Natural killer cell (primary cell): Measurements from ENCODE around the gene RGP1. TPM values are rescaled to one million over a fixed set of nuclear protein-coding genes. Genes with fewer than 3 reads are reported as not detected.
A peak's percentile ranks its signal among the peaks of the same experiment; 100 is the strongest.

Experiments
- ATAC-seq, 3 donors: fragments of 150-1000 bp in 2 of 3; fragments of 200-7000 bp in 1 of 3; cut with Tn5 transposase; 1 replicate in 1 of 3; 2 replicates in 2 of 3; pipeline ENCODE4 v1.10.0; 2021; ENCODE audit warnings: mild to moderate bottlenecking in 2 of 3, moderate library complexity in 2 of 3
- DNase-seq, 2 donors: peaks; one replicate each; pipeline versions ENCODE4 v3.0.0 to v3.0.0-alpha.2; 2013 to 2021; ENCODE audit warnings: mixed read lengths in 1 of 2
- H3K27ac ChIP-seq: one replicate; pipeline ENCODE4 v1.5.1; 2013; ENCODE audit warnings: mild to moderate bottlenecking, low read length
- H3K27me3 ChIP-seq: one replicate; pipeline ENCODE4 v1.6.1; 2013; ENCODE audit warnings: low read length; ENCODE audit not compliant: control insufficient read depth, insufficient read depth
- H3K36me3 ChIP-seq: one replicate; pipeline ENCODE4 v1.6.1; 2013; ENCODE audit warnings: low read length; ENCODE audit not compliant: control insufficient read depth, insufficient read depth
- H3K4me1 ChIP-seq: one replicate; pipeline ENCODE4 v1.6.1; 2013; ENCODE audit warnings: low read length; ENCODE audit not compliant: control insufficient read depth, insufficient read depth
- H3K4me3 ChIP-seq: one replicate; pipeline ENCODE4 v1.5.1; 2013; ENCODE audit warnings: low read length
- H3K9me3 ChIP-seq: one replicate; pipeline ENCODE4 v1.6.1; 2013; ENCODE audit warnings: low read length; ENCODE audit not compliant: control insufficient read depth, insufficient read depth
- H3K27ac Mint-ChIP-seq, 2 donors: one replicate each; pipeline ENCODE4 v1.8.0; 2022; ENCODE audit warnings: mild to moderate bottlenecking in 2 of 2, mixed read lengths in 2 of 2, moderate library complexity in 1 of 2
- H3K27me3 Mint-ChIP-seq, 2 donors: one replicate each; pipeline ENCODE4 v1.8.0; 2022; ENCODE audit warnings: low read depth in 2 of 2, mixed read lengths in 2 of 2
- H3K36me3 Mint-ChIP-seq: one replicate; pipeline ENCODE4 v1.8.0; 2022; ENCODE audit warnings: mixed read lengths
- H3K4me1 Mint-ChIP-seq, 2 donors: one replicate each; pipeline ENCODE4 v1.8.0; 2022; ENCODE audit warnings: mixed read lengths in 2 of 2
- H3K4me3 Mint-ChIP-seq: one replicate; pipeline ENCODE4 v1.8.0; 2022; ENCODE audit warnings: mild to moderate bottlenecking, moderate library complexity, mixed read lengths
- H3K9me3 Mint-ChIP-seq, 2 donors: one replicate each; pipeline ENCODE4 v1.8.0; 2022; ENCODE audit warnings: mixed read lengths in 2 of 2
- CTCF ChIP-seq: fragments of 200-600 bp; IDR thresholded peaks from one replicate; pipeline ENCODE4 v1.8.0; 2022; ENCODE audit warnings: antibody characterized with exemption
- WGBS: methylation state at CpG from one replicate; pipeline ENCODE4 v1.1.7; 2013; ENCODE audit warnings: missing lambda C conversion rate; ENCODE audit not compliant: insufficient coverage; 5-methylcytosine and 5-hydroxymethylcytosine counted together
- intact Hi-C: fragments of 100-400 bp; cut with micrococcal nuclease; formaldehyde crosslinking; loops from one replicate; pipeline ENCODE4 v1.14.2; 2022
- total RNA-seq, 4 donors: library from RNA; stranded (reverse); fragments of 120-200 nt in 1 of 4; gene quantifications; one replicate each; pipeline versions ENCODE4 v1.2.3 to v1.2.4, GENCODE V29; 2013 to 2022

Gene RGP1
- total RNA-seq, 3 donors from 2014 or later (not counting 1 experiment from before 2014, with no cell fraction given): 22.3 to 26.4 (median 23.3) TPM

GRCh38 chr9:35716230-35716629 is 32.9 kb upstream of the RGP1 start:
- no peaks in the 10 kb centered on the region for H3K9me3 ChIP-seq
- DNase-seq (no peak), ATAC-seq (no peak)
- Mint-ChIP-seq H3K27me3 (no peaks in the 10 kb centered on the region), H3K36me3 (peaks cover 17% of the 10 kb centered on the region), H3K4me3 (no peak overlapping the region), H3K9me3 (no peaks in the 10 kb centered on the region), H3K4me1 (peaks cover 0 to 22% of the 10 kb centered on the region in 2 donors), H3K27ac (peak overlapping the region; percentile 50 to 70)
- WGBS: 87% methylated on average over 4 of the region's 4 CpGs
- intact Hi-C loops: no loop called here
- peaks cover 3% of the 10 kb centered on the region for H3K4me1 ChIP-seq
- H3K27ac ChIP-seq: no peak overlapping the region
- H3K27me3 ChIP-seq: no peaks in the 10 kb centered on the region
- H3K4me3 ChIP-seq: no peak overlapping the region
- peaks cover 97% of the 10 kb centered on the region for H3K36me3 ChIP-seq
- no peak for TF ChIP-seq CTCF

- peaks cover 3% of the 10 kb centered on the region for H3K4me1 ChIP-seq
- no peak overlapping the region for H3K4me3 ChIP-seq
- H3K27ac Mint-ChIP-seq: peak overlapping the region; percentile 50 to 70
- DNase-seq (no peak), ATAC-seq (no peak)
- peaks cover 4 to 32% of the 10 kb centered on the region in 2 donors for H3K4me1 Mint-ChIP-seq
- TF ChIP-seq CTCF: no peak
- H3K9me3 ChIP-seq: no peaks in the 10 kb centered on the region
- no peaks in the 10 kb centered on the region for H3K9me3 Mint-ChIP-seq
- intact Hi-C loops: no loop called here
- WGBS: 97% methylated on average over 14 of the region's 14 CpGs
- peaks cover 28% of the 10 kb centered on the region for H3K36me3 Mint-ChIP-seq
- no peak overlapping the region for H3K27ac ChIP-seq
- no peaks in the 10 kb centered on the region for H3K27me3 ChIP-seq
- no peak overlapping the region for H3K4me3 Mint-ChIP-seq
- H3K36me3 ChIP-seq: peaks cover 97% of the 10 kb centered on the region
- no peaks in the 10 kb centered on the region for H3K27me3 Mint-ChIP-seq
These were observed 31.8 kb upstream of the RGP1 start for GRCh38 chr9:35717132-35717870.

GRCh38 chr9:35718721-35719511 is 30.2 kb upstream of the RGP1 start:
- Histone ChIP-seq H3K9me3 (no peaks in the 10 kb centered on the region), H3K4me3 (no peak overlapping the region), H3K27me3 (no peaks in the 10 kb centered on the region), H3K27ac (peak overlapping the region; percentile 29), H3K36me3 (peaks cover 98% of the 10 kb centered on the region), H3K4me1 (peaks cover 3% of the 10 kb centered on the region)
- DNase-seq (no peak), ATAC-seq (no peak)
- intact Hi-C loops: no loop called here
- Mint-ChIP-seq H3K4me1 (peaks cover 4 to 36% of the 10 kb centered on the region in 2 donors), H3K27me3 (no peaks in the 10 kb centered on the region), H3K9me3 (no peaks in the 10 kb centered on the region), H3K4me3 (no peak overlapping the region), H3K36me3 (peaks cover 30% of the 10 kb centered on the region), H3K27ac (peak overlapping the region in 1 of 2 donors; percentile 63)
- WGBS: 75% methylated on average over 15 of the region's 15 CpGs
- no peak for TF ChIP-seq CTCF
